Measurements from ENCODE around the gene TMIGD2.
"Not testable (repeated sequence)": the region's sequence is repeated elsewhere in the genome, so short reads cannot be mapped to it uniquely, and the experiment has no call there.

The TMIGD2 gene

DNA sequence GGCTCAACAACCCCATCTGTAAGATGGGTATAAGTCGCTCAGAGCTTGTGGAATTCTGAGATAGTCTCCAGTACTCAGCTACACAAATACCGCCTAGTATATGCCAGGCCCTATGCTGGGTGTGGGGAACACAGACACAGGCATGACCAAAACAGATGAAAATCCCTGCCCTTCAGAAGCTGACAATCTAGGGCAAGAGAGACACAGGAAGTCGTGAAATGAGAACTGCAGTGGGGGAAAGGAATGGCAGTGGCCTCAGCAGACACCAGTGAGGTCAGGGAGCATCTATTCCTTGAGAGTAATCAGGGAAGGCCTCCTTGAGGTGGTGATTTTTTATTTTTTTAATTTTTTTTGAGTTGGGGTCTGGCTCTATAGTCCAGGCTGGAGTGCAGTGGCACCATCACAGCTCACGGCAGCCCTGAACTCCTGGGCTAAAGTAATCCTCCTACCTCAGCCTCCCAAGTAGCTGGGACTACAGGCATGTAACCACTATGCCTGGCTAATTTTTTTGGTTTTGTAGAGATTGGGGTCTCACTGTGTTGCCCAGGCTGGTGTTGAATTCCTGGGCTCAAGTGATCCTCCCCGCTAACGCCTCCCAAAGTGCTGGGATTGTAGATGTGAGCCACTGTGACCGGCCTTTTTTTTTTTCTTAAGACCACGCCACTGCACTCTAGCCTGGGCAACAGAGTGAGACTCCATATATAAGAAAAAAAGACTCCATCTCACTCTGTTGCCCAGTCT, 3.2 kb downstream of the TMIGD2 start:
- in situ Hi-C loops (cut with HindIII; ENCODE audit: low sequenced_read_pairs), result no loop called here

DNA sequence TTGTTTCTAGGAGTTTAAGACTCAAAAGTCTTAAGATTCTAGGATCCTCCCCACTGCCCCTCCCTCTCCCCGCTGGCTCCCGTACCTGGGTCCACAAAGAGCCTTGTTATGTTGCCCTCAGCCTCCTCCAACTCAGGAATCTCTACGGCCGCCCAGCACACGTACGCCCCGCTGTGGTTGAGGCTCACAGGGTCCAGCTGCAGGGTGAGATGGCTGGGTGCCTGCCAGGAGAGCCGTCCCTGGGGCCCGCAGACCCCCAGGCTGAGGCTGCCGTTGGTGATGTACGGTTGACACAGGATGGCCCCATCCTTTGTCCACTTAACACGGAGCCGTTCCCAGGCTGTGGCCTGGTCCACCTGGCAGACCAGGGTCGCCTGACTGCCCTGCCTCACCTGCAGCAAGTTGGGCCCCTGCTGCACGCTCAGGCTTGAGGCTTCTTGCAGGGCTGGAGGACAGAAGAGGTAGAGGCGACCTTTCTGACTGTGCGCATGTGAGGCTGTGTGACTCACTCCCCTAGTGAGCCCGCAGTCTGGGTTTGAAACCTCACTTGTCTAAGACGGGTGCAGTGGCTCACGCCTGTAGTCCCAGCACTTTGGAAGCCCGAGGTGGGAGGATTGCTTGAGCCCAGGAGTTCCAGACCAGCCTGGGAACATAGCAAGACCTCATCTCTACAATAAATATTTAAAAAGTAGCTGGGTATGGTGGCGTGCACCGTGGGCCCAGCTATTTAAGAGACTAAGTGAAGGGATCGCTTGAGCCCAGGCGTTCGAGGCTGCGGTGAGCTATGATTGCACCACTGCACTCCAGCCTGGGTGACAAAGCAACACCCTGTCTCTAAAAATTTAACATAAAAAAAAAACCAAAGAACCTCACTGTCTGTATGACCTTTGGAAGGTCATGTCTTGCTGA, 4.0 kb downstream of the TMIGD2 start:
- in situ Hi-C loops (cut with HindIII; ENCODE audit: low sequenced_read_pairs), result no loop called here

DNA sequence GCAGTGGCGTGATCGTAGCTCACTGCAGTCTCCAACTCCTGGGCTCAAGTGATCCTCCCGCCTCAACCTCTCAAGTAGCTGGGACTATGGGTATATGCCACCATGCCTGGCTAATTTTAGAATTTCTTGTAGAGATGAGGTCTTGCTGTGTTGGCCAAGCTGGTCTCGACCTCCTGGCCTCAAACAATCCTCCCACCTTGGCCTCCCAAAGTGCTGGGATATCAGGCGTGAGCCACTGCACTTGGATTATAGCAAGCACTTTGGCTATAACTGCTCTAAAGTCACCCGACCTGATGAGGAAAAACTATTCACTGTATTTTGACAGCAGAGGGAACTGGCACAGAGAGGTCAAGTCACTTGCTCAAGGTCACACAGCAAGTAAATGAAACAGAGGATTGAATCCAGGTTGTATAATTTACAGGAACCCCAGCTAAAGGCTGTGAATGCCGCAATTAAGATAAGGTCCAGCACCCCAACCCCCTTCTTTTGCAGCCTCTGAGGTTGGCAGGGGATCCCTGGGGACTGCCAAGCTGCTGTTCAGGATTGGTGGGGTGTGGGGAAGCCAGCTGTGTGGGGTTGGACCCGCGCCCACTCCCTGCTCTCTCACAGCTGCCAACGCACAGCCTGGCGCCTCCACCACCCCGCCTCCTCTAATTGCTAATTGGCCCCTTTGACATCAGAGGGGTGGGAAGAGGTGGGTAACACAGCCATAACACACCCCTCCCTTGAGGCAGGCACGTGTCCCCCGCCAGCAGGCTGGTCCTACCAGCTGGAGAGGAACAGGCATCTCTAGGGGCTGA, 6.0 kb downstream of the TMIGD2 start:
- in situ Hi-C loops (cut with HindIII; ENCODE audit: low sequenced_read_pairs), result no loop called here

DNA sequence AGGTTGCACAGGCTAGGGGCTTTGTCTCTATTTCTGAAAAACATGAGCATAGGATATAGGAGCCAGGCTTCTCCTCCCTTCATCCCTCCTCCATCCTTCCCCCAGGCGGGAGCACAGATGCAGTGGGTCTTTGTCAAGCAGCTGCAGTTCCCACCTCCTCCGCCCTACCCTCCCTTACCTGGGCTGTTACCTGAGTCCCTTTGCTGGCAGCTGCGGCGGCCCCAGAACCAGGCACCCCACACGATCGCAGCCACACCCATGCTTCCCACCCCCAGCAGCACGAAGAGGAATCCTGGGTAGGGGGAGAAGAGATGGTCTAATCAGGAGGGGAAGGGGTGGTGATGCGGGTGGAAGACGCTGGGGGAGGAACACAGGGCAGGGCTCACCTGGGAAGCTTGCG, 7.8 kb downstream of the TMIGD2 start:
- in situ Hi-C loops (cut with HindIII; ENCODE audit: low sequenced_read_pairs), result no loop called here

DNA sequence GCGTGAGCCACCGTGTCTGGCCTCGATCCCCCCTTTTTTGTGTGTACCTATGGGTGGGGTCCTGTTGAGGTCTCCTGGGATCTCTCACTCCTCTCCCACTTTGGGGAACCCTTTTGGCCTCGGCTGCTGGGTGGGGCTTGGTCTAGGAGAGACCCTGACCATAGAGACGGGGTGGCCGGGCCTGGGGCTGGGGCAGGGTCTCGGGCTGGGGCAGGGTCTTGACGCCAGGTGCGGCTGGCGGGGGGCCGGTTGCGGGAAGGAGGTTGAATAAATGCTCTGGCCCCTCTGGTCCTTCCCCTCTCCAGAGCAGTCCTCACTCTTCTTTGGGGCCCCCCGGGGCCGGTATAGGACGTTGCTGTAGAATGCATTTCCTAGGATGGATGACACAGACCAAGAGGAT, 9.7 kb downstream of the TMIGD2 start:
- in situ Hi-C loops (cut with HindIII; ENCODE audit: low sequenced_read_pairs), result no loop called here

DNA sequence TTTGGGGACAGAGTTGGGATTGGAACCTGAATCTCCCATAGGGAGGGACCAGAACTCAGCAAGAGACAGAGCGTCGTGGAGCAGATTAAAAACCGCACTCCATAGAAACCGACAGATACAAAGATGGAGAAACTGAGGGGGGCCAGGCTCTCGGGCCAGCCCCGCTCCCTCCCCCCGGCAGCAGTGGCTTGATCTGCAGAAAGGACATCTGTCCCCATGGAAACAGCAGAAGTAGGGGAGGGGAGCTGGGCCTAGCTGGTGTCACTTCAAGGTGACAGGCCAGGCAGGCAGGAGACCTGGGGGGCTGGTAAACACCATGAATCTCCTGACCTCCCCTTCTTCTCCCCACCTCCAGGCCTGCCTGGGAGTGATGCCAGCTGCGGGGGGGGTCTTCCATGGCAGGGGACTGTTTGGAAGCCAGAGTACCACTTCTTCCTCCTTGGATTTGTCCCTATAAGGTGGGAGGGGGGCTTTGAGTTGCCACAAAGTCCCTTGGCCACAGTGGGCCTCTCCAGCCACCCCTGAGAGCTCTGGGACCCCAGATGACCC, 10.9 kb downstream of the TMIGD2 start:
- in situ Hi-C loops (cut with HindIII; ENCODE audit: low sequenced_read_pairs), result no loop called here

DNA sequence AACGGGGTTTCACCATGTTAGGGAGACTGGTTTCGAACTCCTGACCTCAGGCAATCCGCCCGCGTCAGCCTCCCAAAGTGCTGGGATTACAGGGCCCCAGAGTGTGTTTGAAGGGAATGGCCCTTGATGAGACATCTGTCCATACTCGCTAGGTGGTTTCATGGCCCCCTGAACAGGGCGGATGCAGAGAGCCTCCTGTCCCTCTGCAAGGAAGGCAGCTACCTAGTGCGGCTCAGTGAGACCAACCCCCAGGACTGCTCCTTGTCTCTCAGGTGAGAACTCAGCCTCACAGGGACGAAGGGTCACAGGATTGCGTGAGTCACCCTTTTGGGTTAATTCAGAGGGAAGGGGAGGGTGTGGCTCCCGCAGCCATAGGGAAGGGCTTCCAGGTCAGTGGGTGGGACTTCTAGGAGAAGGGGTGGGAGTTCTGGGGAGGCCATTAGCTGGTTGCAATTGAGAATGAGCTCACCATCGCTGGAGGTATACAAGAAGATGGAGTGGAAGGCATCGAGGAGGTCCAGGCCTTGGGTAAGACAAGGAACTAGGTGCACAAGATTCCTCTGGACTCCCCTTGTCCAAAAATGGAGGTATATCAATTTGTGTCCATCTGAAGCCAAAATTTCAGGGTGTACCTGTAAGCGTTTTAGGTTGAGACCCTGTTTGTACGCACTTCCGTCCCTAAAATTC, 14.0 kb downstream of the TMIGD2 start:
- in situ Hi-C loops (cut with HindIII; ENCODE audit: low sequenced_read_pairs), result no loop called here

DNA sequence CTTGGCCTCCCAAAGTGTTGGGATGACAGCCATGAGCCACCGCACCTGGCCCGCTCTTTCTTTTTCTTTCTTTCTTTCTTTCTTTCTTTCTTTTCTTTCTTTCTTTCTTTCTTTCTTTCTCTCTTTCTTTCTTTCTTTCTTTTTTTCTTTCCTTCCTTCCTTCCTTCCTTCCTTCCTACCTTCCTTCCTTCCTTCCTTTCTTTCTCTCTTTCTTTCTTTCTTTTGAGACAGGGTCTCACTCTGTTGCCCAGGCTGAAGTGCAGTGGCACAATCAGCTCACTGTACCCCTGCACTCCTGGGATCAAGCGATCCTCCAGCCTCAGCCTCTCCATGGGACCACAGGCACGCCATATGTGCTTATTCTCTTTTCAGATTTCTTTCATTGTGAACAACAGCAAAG, 16.0 kb downstream of the TMIGD2 start:
- in situ Hi-C loops (cut with HindIII; ENCODE audit: low sequenced_read_pairs), result not testable (repeated sequence)

DNA sequence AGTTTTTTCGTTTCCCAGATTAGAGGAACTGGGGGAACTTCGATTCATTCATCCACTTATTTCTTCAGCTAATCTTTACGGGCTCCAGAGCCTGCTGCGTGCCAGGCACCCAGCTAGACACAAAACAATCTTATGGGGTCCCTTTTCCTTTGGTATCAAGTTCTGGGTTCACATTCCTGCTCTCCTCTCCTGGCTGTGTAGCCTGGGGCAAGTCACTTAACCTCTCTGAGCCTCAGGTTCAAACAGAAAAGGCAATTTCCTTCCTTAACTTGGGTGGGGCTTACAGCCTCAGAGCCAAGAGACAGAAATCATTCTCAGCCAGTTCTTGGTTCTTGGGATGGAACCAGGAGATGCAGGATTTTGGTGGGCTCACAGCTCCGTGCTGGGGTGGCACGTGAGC, 17.2 kb downstream of the TMIGD2 start:
- in situ Hi-C loops (cut with HindIII; ENCODE audit: low sequenced_read_pairs), result no loop called here

DNA sequence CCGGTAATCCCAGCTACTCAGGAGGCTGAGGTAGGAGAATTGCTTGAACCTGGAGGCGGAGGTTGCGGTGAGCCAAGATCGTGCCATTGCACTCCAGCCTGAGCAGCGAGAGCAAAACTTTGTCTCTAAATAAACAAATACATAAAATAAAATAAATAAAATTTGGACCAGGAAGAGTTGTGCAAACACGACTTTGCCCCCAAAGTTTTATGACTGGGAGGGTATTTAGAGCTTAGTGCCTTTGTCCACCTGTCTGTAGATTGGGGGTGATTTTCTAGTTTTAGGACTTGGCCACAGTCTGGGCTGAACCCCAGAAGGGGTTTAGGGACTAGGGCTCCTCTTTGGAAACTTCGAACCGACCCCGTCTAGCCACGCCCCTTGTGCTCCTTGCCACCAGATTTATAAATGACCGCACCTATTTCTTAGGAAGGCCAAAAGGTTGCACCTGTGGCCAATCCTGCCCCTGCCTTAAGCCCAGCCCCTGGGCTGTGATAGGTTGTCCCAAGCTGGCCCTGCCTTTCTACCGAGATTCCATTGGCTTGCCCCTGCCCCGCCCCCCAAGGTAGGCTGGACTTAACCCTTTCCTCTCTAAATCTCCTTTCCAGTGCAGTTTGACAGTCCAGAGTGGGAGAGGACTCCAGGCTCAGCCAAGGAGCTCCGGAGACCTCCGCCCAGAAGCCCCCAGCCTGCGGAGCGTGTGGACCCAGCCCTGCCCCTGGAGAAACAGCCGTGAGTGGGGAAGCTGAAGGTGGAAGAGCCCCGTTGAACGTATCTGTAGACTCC, 17.8 kb downstream of the TMIGD2 start:
- in situ Hi-C loops (cut with HindIII; ENCODE audit: low sequenced_read_pairs), result no loop called here

DNA sequence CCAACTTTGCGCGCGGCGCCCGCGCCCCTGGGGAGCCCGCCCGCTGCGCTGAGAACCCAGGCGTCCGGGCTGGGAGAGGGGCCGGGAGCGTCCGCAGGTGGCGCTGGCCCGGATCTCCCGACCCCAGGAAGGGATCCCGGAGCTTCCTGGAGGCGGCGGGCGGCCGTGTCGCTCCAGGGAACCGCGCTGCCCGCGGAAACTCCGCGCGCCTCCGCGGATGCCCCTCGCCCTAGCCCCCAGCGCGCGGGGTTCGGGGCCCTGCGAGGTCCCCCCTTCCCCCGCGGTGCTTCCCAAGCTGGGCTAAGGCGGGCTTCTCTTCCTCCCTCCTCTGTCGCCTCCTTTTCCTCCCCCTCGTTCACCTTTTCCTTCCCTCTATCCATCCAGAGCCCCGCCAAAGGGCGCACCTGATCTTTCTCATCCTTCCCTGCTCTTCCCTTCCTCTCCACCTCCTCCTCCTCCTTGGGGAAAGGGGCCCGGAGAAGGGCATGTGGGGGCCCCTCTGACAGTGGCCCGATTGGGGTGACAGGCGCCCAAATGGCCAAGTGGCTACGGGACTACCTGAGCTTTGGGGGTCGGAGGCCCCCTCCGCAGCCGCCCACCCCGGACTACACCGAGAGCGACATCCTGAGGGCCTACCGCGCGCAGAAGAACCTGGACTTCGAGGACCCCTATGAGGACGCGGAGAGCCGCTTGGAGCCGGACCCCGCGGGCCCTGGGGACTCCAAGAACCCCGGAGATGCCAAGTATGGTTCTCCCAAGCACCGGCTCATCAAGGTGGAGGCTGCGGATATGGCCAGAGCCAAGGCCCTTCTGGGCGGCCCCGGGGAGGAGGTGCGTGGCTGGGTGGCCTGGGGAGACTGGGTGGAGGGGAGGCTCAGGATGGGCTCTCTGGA, 22.4 kb downstream of the TMIGD2 start:
- in situ Hi-C loops (cut with HindIII; ENCODE audit: low sequenced_read_pairs), result no loop called here

DNA sequence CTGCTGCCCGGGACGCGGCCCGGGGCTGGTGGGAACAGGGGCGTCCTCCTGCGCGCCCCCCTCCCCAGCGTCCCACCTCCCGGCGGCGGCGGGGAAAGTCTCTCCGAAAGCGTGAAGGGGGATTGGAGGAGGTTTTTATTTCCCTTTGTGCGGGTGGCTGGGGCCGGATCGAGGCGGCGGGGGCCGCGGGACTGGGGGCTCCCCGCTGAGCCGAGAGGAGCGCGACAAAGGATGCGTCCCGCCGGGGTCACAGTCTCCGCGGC, 23.0 kb downstream of the TMIGD2 start:
- in situ Hi-C loops (cut with HindIII; ENCODE audit: low sequenced_read_pairs), result no loop called here

DNA sequence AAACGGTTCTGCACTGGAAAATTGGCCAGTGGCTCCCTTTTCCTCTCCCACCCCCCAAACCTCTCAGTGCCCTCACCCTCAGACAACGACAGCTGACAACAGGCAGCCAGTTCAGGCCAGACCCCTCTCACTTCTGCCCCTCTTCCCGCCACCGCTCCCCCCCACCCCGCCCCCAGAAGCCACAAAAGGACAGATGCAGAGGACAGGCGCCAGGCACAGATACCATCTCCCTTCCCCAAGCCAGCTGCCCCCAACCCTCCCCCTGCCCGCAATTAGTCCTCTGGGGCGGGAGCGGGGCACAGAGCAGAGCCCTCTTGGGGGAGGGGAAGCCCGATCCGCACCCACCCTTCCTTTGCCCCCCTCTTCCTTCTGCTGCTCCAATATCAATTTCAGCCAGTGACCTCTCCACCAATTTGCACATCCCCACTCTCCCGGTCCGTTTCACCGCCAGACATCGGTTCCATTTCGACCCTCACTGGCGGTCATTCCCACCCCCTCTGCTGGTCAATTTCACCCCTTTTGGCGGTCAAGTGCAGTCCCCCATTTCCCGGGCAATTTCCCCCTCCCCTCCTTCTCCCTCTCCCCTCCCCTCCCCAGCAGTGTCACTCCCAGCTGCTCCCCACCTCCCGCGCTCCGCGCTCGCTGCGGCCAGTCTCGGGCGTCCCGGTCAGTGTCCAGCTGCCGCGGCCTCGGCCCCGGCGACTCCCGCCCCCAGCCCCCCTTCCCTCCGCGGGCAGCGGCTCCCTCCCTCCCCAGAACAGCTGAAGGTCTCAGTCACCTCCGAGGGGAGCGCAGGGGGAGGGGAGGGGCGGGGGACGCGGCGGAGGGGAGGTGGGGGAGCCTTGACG, 23.5 kb downstream of the TMIGD2 start, which contains the start of gene SHD:
TSS of gene SHD (plus strand) at position 848 of the 848 bp plus-strand sequence. CDS start 798 bp downstream, outside the sequence.
- in situ Hi-C loops (cut with HindIII; ENCODE audit: low sequenced_read_pairs), result no loop called here

DNA sequence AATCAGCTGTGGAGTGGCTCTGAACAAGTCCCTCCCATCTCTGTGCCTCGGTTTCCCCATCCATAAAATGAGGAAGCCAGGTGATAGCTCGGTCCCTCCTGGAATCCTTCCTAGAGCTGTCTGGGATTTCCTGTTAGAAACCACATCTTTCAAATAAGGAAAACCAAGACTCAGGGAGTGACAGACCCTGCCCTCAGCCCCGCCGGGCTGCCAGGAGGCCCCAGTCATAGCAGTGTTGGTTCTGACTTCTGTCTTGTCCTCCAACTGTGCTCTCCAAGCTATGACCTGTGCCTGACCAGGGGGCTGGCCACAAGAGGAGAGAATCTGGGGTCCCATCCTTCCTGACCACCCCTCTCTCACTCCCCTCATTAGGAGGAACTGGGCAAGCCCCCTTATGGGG, 24.2 kb downstream of the TMIGD2 start:
- in situ Hi-C loops (cut with HindIII; ENCODE audit: low sequenced_read_pairs), result no loop called here

DNA sequence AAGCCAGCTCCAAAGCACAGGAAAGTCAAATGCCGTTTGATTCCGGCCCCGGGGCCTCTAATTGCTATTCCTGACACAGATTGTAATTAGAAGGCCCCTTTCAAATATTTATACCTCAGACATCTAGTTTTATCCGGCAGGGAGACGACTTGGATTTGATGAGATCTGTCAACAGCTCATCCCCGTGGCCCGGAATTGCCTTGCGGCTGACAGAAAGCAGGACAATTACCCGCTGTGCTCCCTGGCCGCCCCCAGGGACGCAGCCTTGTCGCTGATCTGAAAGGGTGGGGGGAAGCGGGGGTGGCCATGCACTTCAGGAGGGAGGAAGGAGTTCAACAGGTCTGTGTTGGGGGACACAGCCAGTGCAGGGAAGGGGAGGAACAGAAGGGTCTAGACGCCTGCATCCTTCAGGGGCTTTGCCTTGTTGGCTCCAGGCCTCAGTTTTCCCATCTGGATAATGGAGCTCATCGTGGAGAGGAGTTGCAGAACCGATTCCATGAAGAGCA, 24.9 kb downstream of the TMIGD2 start:
- in situ Hi-C loops (cut with HindIII; ENCODE audit: low sequenced_read_pairs), result no loop called here

DNA sequence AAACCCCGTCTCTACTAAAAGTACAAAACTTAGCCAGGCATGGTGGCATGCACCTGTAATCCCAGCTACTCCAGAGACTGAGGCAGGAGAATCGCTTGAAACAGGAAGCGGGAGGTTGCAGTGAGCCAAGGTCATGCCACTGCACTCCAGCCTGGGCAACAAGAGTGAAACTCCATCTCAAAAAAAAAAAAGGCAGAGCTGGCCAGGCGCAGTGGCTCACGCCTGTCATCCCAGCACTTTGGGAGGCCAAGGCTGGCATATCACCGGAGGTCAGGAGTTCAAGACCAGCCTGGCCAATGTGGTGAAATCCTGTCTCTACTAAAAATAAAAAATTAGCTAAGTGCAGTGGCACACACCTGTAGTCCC, 27.9 kb downstream of the TMIGD2 start:
- in situ Hi-C loops (cut with HindIII; ENCODE audit: low sequenced_read_pairs), result loop anchor here (5.0 kb wide), 1 partner anchor 53 kb away; no protein-coding TSS in a partner anchor

DNA sequence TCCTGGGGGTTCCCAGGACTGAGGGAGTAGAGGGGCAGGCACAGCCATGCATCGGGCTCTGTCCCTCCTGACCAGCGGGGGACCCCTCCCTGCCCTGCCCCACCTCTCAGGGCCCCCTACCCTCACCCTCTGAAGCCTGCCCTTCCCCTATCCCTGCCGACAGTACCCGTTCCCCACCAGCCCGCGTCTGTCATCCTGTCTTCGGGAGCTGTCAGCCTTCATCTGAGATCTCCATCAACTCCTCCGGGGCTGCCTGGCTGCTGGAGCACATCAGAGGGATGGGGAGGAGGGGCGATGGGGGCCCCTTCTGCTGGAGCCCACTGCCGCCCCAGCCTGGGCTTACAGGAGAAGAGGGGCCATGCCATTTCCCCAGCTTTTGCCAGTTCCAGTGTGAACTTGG, 29.3 kb downstream of the TMIGD2 start:
- in situ Hi-C loops (cut with HindIII; ENCODE audit: low sequenced_read_pairs), result loop anchor here (5.0 kb wide), 1 partner anchor 54 kb away; no protein-coding TSS in a partner anchor

All from endothelial cell of hepatic sinusoid (primary cell).